Mesenchymal stem cell (in vitro differentiated cells and primary cell): ENCODE measurements around the gene SYNRG.

ENCODE experiments used
- DNase-seq: peaks from one replicate; pipeline ENCODE4 v3.0.0-alpha.2; 2013
- H2AFZ ChIP-seq: one replicate; pipeline ENCODE4 v1.6.1; 2013; ENCODE audit warnings: low read depth, mild to moderate bottlenecking, control low read depth, inconsistent platforms, low read length, moderate library complexity
- H2AK5ac ChIP-seq: 2 replicates; pipeline ENCODE4 v1.6.1; 2013; ENCODE audit warnings: low read length, moderate library complexity, mild to moderate bottlenecking, inconsistent platforms; ENCODE audit not compliant: severe bottlenecking
- H2BK120ac ChIP-seq: one replicate; pipeline ENCODE4 v1.6.1; 2013; ENCODE audit warnings: low read depth, mild to moderate bottlenecking, inconsistent platforms, low read length, moderate library complexity
- H2BK12ac ChIP-seq, 2 experiments: one replicate each; pipeline ENCODE4 v1.6.1; 2013; ENCODE audit warnings: inconsistent platforms in 2 of 2, low read length in 2 of 2, mild to moderate bottlenecking in 2 of 2, moderate library complexity in 2 of 2, control low read depth in 1 of 2
- H2BK15ac ChIP-seq: one replicate; pipeline ENCODE4 v1.6.1; 2013; ENCODE audit warnings: mild to moderate bottlenecking, low read depth, inconsistent platforms; ENCODE audit not compliant: poor library complexity, severe bottlenecking
- H2BK5ac ChIP-seq: 2 replicates; pipeline ENCODE4 v1.6.1; 2013; ENCODE audit warnings: low read depth, mild to moderate bottlenecking, low read length, control low read depth, inconsistent platforms; ENCODE audit not compliant: poor library complexity, severe bottlenecking
- H3K14ac ChIP-seq, 2 experiments: one replicate each; pipeline ENCODE4 v1.6.1; 2013; ENCODE audit warnings: inconsistent platforms in 2 of 2, low read length in 2 of 2, control low read depth in 1 of 2, mild to moderate bottlenecking in 1 of 2, moderate library complexity in 1 of 2
- H3K18ac ChIP-seq, 2 experiments: one replicate each; pipeline ENCODE4 v1.6.1; 2013; ENCODE audit warnings: inconsistent platforms in 2 of 2, low read length in 2 of 2, control low read depth in 1 of 2, low read depth in 1 of 2, mild to moderate bottlenecking in 1 of 2
- H3K23ac ChIP-seq, 2 experiments: one replicate each; pipeline ENCODE4 v1.6.1; 2013; ENCODE audit warnings: inconsistent platforms in 2 of 2, low read length in 2 of 2, mild to moderate bottlenecking in 2 of 2, moderate library complexity in 2 of 2, control low read depth in 1 of 2
- H3K27ac ChIP-seq: 2 replicates; pipeline ENCODE4 v1.5.1; 2013; ENCODE audit warnings: mild to moderate bottlenecking, moderate library complexity, low read length, control low read depth, inconsistent platforms; ENCODE audit not compliant: poor library complexity, severe bottlenecking
- H3K27me3 ChIP-seq, 2 experiments: 2 replicates each; pipeline versions ENCODE4 v1.6.1 to v1.7.0; 2013; ENCODE audit warnings: low read length in 2 of 2, mild to moderate bottlenecking in 2 of 2, moderate library complexity in 2 of 2, control low read depth in 1 of 2, inconsistent platforms in 1 of 2; ENCODE audit not compliant: control insufficient read depth in 1 of 2, insufficient read depth in 1 of 2
- H3K36me3 ChIP-seq, 2 experiments: 2 replicates each; pipeline versions ENCODE4 v1.6.1 to v1.7.0; 2013; ENCODE audit warnings: low read length in 2 of 2, control low read depth in 1 of 2, inconsistent platforms in 1 of 2, low read depth in 1 of 2, mild to moderate bottlenecking in 1 of 2; ENCODE audit not compliant: insufficient read depth in 2 of 2, control insufficient read depth in 1 of 2
- H3K4ac ChIP-seq, 2 experiments: one replicate each; pipeline ENCODE4 v1.6.1; 2013; ENCODE audit warnings: inconsistent platforms in 2 of 2, low read length in 2 of 2, mild to moderate bottlenecking in 2 of 2, moderate library complexity in 2 of 2, control low read depth in 1 of 2, low read depth in 1 of 2
- H3K4me1 ChIP-seq: 2 replicates; pipeline ENCODE4 v1.6.1; 2013; ENCODE audit warnings: low read depth, low read length, control low read depth; ENCODE audit not compliant: control insufficient read depth, insufficient read depth
- H3K4me2 ChIP-seq: 2 replicates; pipeline ENCODE4 v1.6.1; 2013; ENCODE audit warnings: low read length, mild to moderate bottlenecking, inconsistent platforms; ENCODE audit not compliant: poor library complexity, severe bottlenecking
- H3K4me3 ChIP-seq, 2 experiments: 2 replicates each; pipeline versions ENCODE4 v1.5.1 to v1.7.0; 2013; ENCODE audit warnings: low read length in 2 of 2, mild to moderate bottlenecking in 2 of 2, control low read depth in 1 of 2, low read depth in 1 of 2; ENCODE audit not compliant: insufficient read depth in 1 of 2
- H3K79me1 ChIP-seq: replicated peaks from 2 replicates; pipeline ENCODE4 v1.6.1; 2013; ENCODE audit warnings: mild to moderate bottlenecking, control low read depth, low read length, inconsistent platforms; ENCODE audit not compliant: poor library complexity, severe bottlenecking
- H3K9ac ChIP-seq: 2 replicates; pipeline ENCODE4 v1.7.0; 2013; ENCODE audit warnings: mild to moderate bottlenecking, low read length, moderate library complexity
- H3K9me3 ChIP-seq: 2 replicates; pipeline ENCODE4 v1.7.0; 2013; ENCODE audit warnings: mild to moderate bottlenecking, low read length; ENCODE audit not compliant: control insufficient read depth
- H4K8ac ChIP-seq: one replicate; pipeline ENCODE4 v1.6.1; 2013; ENCODE audit warnings: inconsistent platforms, mild to moderate bottlenecking, low read length, moderate library complexity
- H4K91ac ChIP-seq: one replicate; pipeline ENCODE4 v1.6.1; 2013; ENCODE audit warnings: mild to moderate bottlenecking, low read length, inconsistent platforms
- WGBS: methylation state at CpG from one replicate; pipeline ENCODE4 v1.1.7; 2013; ENCODE audit warnings: mixed read lengths; 5-methylcytosine and 5-hydroxymethylcytosine counted together

Gene SYNRG

GRCh38 chr17:37650419-37651003, 41.3 kb upstream of the SYNRG start:
- Histone ChIP-seq H3K27me3 (peaks cover 0 to 25% of the 10 kb centered on the region in 2 experiments), H3K23ac (no peak overlapping the region), H4K8ac (no peak overlapping the region), H3K9me3 (no peaks in the 10 kb centered on the region), H3K14ac (no peak overlapping the region), H2BK15ac (no peak overlapping the region), H3K9ac (no peak overlapping the region), H2BK5ac (no peak overlapping the region), H2BK120ac (no peak overlapping the region), H3K79me1 (no peaks in the 10 kb centered on the region), H2AK5ac (no peak overlapping the region), H3K18ac (no peak overlapping the region), H3K4me3 (no peak overlapping the region), H4K91ac (no peak overlapping the region), H2BK12ac (no peak overlapping the region), H3K4me1 (peaks cover 1% of the 10 kb centered on the region), H3K4me2 (no peak overlapping the region), H2AFZ (no peak overlapping the region), H3K36me3 (no peaks in the 10 kb centered on the region), H3K27ac (no peak overlapping the region), H3K4ac (no peak overlapping the region)
- WGBS = 46% methylated on average over 4 of the region's 6 CpGs
- peak; percentile 69 for DNase-seq

GRCh38 chr17:37648555-37648954, 39.3 kb upstream of the SYNRG start:
- H3K18ac ChIP-seq = peak overlapping the region in 1 of 2 experiments; percentile 45
- DNase-seq = peak; percentile 81
- peak overlapping the region; percentile 19 for H3K9ac ChIP-seq
- no peak overlapping the region for H2AK5ac ChIP-seq
- H2BK5ac ChIP-seq = no peak overlapping the region
- no peak overlapping the region for H4K8ac ChIP-seq
- no peak overlapping the region for H3K4me3 ChIP-seq
- H3K9me3 ChIP-seq = no peaks in the 10 kb centered on the region
- H3K27ac ChIP-seq = peak overlapping the region; percentile 78
- H3K14ac ChIP-seq = no peak overlapping the region
- H2AFZ ChIP-seq = no peak overlapping the region
- H2BK120ac ChIP-seq = no peak overlapping the region
- H3K79me1 ChIP-seq = no peaks in the 10 kb centered on the region
- H2BK15ac ChIP-seq = no peak overlapping the region
- H3K23ac ChIP-seq = no peak overlapping the region
- H2BK12ac ChIP-seq = no peak overlapping the region
- H3K36me3 ChIP-seq = no peaks in the 10 kb centered on the region
- H3K4ac ChIP-seq = no peak overlapping the region
- 0% methylated on average over 1 of the region's 2 CpGs for WGBS
- H3K4me1 ChIP-seq = peaks cover 1% of the 10 kb centered on the region
- no peak overlapping the region for H3K4me2 ChIP-seq
- H3K27me3 ChIP-seq = peaks cover 0 to 34% of the 10 kb centered on the region in 2 experiments
- H4K91ac ChIP-seq = no peak overlapping the region

- H2BK15ac ChIP-seq = no peak overlapping the region
- H2BK12ac ChIP-seq = no peak overlapping the region
- H3K4me1 ChIP-seq = peaks cover 1% of the 10 kb centered on the region
- no peak overlapping the region for H3K4ac ChIP-seq
- H3K9me3 ChIP-seq = no peaks in the 10 kb centered on the region
- H3K27ac ChIP-seq = peak overlapping the region; percentile 78
- H3K79me1 ChIP-seq = no peaks in the 10 kb centered on the region
- H3K36me3 ChIP-seq = no peaks in the 10 kb centered on the region
- H4K8ac ChIP-seq = no peak overlapping the region
- 95% methylated on average over 1 of the region's 1 CpG for WGBS
- no peak overlapping the region for H3K23ac ChIP-seq
- H4K91ac ChIP-seq = no peak overlapping the region
- no peak overlapping the region for H2BK120ac ChIP-seq
- no peak overlapping the region for H3K14ac ChIP-seq
- H2AK5ac ChIP-seq = no peak overlapping the region
- H3K4me2 ChIP-seq = no peak overlapping the region
- H2BK5ac ChIP-seq = no peak overlapping the region
- H3K27me3 ChIP-seq = peaks cover 0 to 34% of the 10 kb centered on the region in 2 experiments
- no peak overlapping the region for H3K9ac ChIP-seq
- H2AFZ ChIP-seq = no peak overlapping the region
- H3K18ac ChIP-seq = no peak overlapping the region
- H3K4me3 ChIP-seq = no peak overlapping the region
- no peak for DNase-seq
Observed at GRCh38 chr17:37647856-37648255, 38.6 kb upstream of the SYNRG start.

GRCh38 chr17:37643869-37644268, 34.7 kb upstream of the SYNRG start:
- no peak for DNase-seq
- peaks cover 0 to 31% of the 10 kb centered on the region in 2 experiments for H3K27me3 ChIP-seq
- H3K27ac ChIP-seq = no peak overlapping the region
- peak overlapping the region; percentile 30 for H3K4me2 ChIP-seq
- H2AK5ac ChIP-seq = no peak overlapping the region
- no peak overlapping the region for H3K4ac ChIP-seq
- H4K8ac ChIP-seq = peak overlapping the region; percentile 12
- no peak overlapping the region for H2BK12ac ChIP-seq
- H3K9ac ChIP-seq = peak overlapping the region; percentile 98
- no peak overlapping the region for H2AFZ ChIP-seq
- no peak overlapping the region for H2BK5ac ChIP-seq
- no peaks in the 10 kb centered on the region for H3K4me1 ChIP-seq
- 69% methylated on average over 3 of the region's 3 CpGs for WGBS
- no peak overlapping the region for H2BK120ac ChIP-seq
- no peak overlapping the region for H4K91ac ChIP-seq
- no peak overlapping the region for H3K18ac ChIP-seq
- peak overlapping the region in 1 of 2 experiments; percentile 92 for H3K4me3 ChIP-seq
- H3K79me1 ChIP-seq = no peaks in the 10 kb centered on the region
- H3K36me3 ChIP-seq = peaks cover 3 to 22% of the 10 kb centered on the region in 2 experiments
- H2BK15ac ChIP-seq = no peak overlapping the region
- H3K14ac ChIP-seq = no peak overlapping the region
- no peak overlapping the region for H3K23ac ChIP-seq
- H3K9me3 ChIP-seq = no peaks in the 10 kb centered on the region
